ENCODE measurements around the gene ACSL1.

- no peak for TF ChIP-seq EZH2phosphoT487 (IDR thresholded peaks at IDR 0.05; ENCODE audit: unreplicated experiment)
- TF ChIP-seq, protein P1, sequence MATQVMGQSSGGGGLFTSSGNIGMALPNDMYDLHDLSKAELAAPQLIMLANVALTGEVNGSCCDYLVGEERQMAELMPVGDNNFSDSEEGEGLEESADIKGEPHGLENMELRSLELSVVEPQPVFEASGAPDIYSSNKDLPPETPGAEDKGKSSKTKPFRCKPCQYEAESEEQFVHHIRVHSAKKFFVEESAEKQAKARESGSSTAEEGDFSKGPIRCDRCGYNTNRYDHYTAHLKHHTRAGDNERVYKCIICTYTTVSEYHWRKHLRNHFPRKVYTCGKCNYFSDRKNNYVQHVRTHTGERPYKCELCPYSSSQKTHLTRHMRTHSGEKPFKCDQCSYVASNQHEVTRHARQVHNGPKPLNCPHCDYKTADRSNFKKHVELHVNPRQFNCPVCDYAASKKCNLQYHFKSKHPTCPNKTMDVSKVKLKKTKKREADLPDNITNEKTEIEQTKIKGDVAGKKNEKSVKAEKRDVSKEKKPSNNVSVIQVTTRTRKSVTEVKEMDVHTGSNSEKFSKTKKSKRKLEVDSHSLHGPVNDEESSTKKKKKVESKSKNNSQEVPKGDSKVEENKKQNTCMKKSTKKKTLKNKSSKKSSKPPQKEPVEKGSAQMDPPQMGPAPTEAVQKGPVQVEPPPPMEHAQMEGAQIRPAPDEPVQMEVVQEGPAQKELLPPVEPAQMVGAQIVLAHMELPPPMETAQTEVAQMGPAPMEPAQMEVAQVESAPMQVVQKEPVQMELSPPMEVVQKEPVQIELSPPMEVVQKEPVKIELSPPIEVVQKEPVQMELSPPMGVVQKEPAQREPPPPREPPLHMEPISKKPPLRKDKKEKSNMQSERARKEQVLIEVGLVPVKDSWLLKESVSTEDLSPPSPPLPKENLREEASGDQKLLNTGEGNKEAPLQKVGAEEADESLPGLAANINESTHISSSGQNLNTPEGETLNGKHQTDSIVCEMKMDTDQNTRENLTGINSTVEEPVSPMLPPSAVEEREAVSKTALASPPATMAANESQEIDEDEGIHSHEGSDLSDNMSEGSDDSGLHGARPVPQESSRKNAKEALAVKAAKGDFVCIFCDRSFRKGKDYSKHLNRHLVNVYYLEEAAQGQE (IDR thresholded peaks at IDR 0.05; ENCODE audit: unreplicated experiment): no peak
- no peak for TF ChIP-seq CTCF (conservative IDR thresholded peaks at IDR 0.05; ENCODE audit: low read depth in 2 of 2)
- no peak for TF ChIP-seq POLR2AphosphoS5 (IDR thresholded peaks at IDR 0.05; ENCODE audit: low read depth)
- TF ChIP-seq JUNB (IDR thresholded peaks at IDR 0.05; ENCODE audit: unreplicated experiment): no peak
- no peak for TF ChIP-seq EZH2 (IDR thresholded peaks at IDR 0.05; ENCODE audit: low read depth, unreplicated experiment)
- no peak for TF ChIP-seq STAT1 (IDR thresholded peaks at IDR 0.05; ENCODE audit: unreplicated experiment)
- no peak for TF ChIP-seq ETS1 (IDR thresholded peaks at IDR 0.05)
Observed at GRCh38 chr4:184728858-184729257, 96.9 kb downstream of the ACSL1 start.

Measured in GM23338 (cell line).